Spleen (tissue), 11 donors: ENCODE results near the gene ADIPOR2. TPM values are rescaled to one million over a fixed set of nuclear protein-coding genes. Genes with fewer than 3 reads are reported as not detected.

Source experiments
- DNase-seq: peaks from one replicate; pipeline ENCODE4 v3.0.0-alpha.2; 2020
- H3K27ac ChIP-seq, 8 donors: fragments of 200-600 bp; sonication (generic) in 7 of 8; 1 replicate in 4 of 8; 2 replicates in 4 of 8; pipeline versions ENCODE4 v1.5.0 to v1.8.0; 2016 to 2021; ENCODE audit warnings: inconsistent platforms in 4 of 8, mild to moderate bottlenecking in 4 of 8, moderate library complexity in 1 of 8
- H3K27me3 ChIP-seq, 7 donors: fragments of 200-600 bp; sonication (generic) in 6 of 7; replicated peaks in 1 of 7; 1 replicate in 4 of 7; 2 replicates in 3 of 7; pipeline versions ENCODE4 v1.5.0 to v1.8.0; 2016 to 2021; ENCODE audit warnings: inconsistent platforms in 3 of 7, mild to moderate bottlenecking in 1 of 7
- H3K36me3 ChIP-seq, 6 donors: fragments of 200-600 bp; sonication (generic) in 5 of 6; 1 replicate in 4 of 6; 2 replicates in 2 of 6; pipeline versions ENCODE4 v1.5.0 to v1.8.0; 2016 to 2021; ENCODE audit warnings: inconsistent platforms in 2 of 6
- H3K4me1 ChIP-seq, 6 donors: fragments of 200-600 bp; sonication (generic) in 5 of 6; 1 replicate in 3 of 6; 2 replicates in 3 of 6; pipeline versions ENCODE4 v1.5.0 to v1.8.0; 2016 to 2021; ENCODE audit warnings: inconsistent platforms in 3 of 6
- H3K4me3 ChIP-seq, 8 donors: fragments of 200-600 bp; sonication (generic) in 7 of 8; 1 replicate in 4 of 8; 2 replicates in 4 of 8; pipeline versions ENCODE4 v1.5.0 to v1.8.0; 2016 to 2021; ENCODE audit warnings: inconsistent platforms in 4 of 8, mild to moderate bottlenecking in 4 of 8, moderate library complexity in 2 of 8
- H3K9me3 ChIP-seq, 8 donors: fragments of 200-600 bp; sonication (generic) in 7 of 8; 1 replicate in 4 of 8; 2 replicates in 4 of 8; pipeline versions ENCODE4 v1.5.0 to v1.8.0; 2016 to 2021; ENCODE audit warnings: inconsistent platforms in 4 of 8
- CTCF ChIP-seq, 11 experiments: fragments of 200-600 bp in 7 of 11; fragments of 450-650 bp in 4 of 11; sonication (generic) in 4 of 11; IDR thresholded peaks in 8 of 11; conservative IDR thresholded peaks in 3 of 11; 1 replicate in 7 of 11; 2 replicates in 4 of 11; pipeline versions ENCODE4 v1.4.0 to v1.8.0; 2016 to 2021; ENCODE audit warnings: antibody characterized with exemption in 11 of 11, inconsistent platforms in 4 of 11, mild to moderate bottlenecking in 1 of 11
- POLR2A ChIP-seq, 3 donors: fragments of 450-650 bp; IDR thresholded peaks; one replicate each; pipeline ENCODE4 v1.5.1; 2017; ENCODE audit warnings: antibody characterized with exemption in 3 of 3, mild to moderate bottlenecking in 1 of 3
- POLR2AphosphoS5 ChIP-seq, 3 donors: sonication (generic); formaldehyde crosslinking; IDR thresholded peaks; one replicate each; pipeline ENCODE4 v1.5.1; 2017; ENCODE audit warnings: antibody characterized with exemption in 3 of 3
- WGBS, 5 donors: extraction: QIAGEN DNeasy Blood & Tissue Kit in 3 of 5; methylation state at CpG; one replicate each; pipeline versions ENCODE4 v1.1.5 to v1.1.7; 2013 to 2018; 5-methylcytosine and 5-hydroxymethylcytosine counted together
- intact Hi-C: fragments of 100-400 bp; cut with DNase I; formaldehyde crosslinking; loops from one replicate; pipeline ENCODE4 v1.15.0; 2023; ENCODE audit warnings: low total_unique reads
- polyA plus RNA-seq, 3 donors: library from polyadenylated mRNA; stranded (reverse); fragments of 200-250 nt; gene quantifications; one replicate each; pipeline ENCODE4 v1.2.1, GENCODE V29; 2013
- total RNA-seq, 7 donors: library from RNA; depleted of rRNA in 3 of 7; stranded (reverse); fragments of >200 nt in 3 of 7; fragmentation: NEBNext Ultra II Directional in 4 of 7; extraction: Animal tissue kit (Norgen Biotek cat#: 25700) in 4 of 7; gene quantifications; one replicate each; pipeline versions ENCODE4 v1.1.0 to v1.2.1, GENCODE V29; 2016 to 2021
- donor health status: healthy with polysubstance abuse.
- donor health status: DM: no; HTN: no; CAD: no; lungs with moderate emphysema.
- donor health status: DM: no; HTN: no; CAD: no.
- donor health status: Bipolar disorder and iron deficiency.
- donor health status: healthy.
- donor health status: DM: no; HTN: no; CAD: no.
- donor health status: DM: yes; HTN: yes; CAD: no.

The ADIPOR2 gene
- total and polyA plus RNA-seq, 10 donors = 12.9 to 43.7 (median 38.8) TPM

- H3K4me3 ChIP-seq = no peak overlapping the region
- no peaks in the 10 kb centered on the region for H3K36me3 ChIP-seq
- peaks cover 2 to 60% (median 27%) of the 10 kb centered on the region in 6 donors for H3K4me1 ChIP-seq
- intact Hi-C loops = no loop called here
- no peak overlapping the region for H3K27ac ChIP-seq
- DNase-seq = peak; percentile 76
- 86 to 90% (median 88%) methylated on average over 15 of the region's 15 CpGs for WGBS, 5 donors
- TF ChIP-seq POLR2AphosphoS5 (IDR thresholded peaks at IDR 0.05) (no peak), CTCF (IDR thresholded peaks at IDR 0.05 in 8 of 11, conservative IDR thresholded peaks at IDR 0.05 in 3 of 11) (no peak), POLR2A (IDR thresholded peaks at IDR 0.05) (no peak)
- no peaks in the 10 kb centered on the region for H3K27me3 ChIP-seq
- H3K9me3 ChIP-seq = no peaks in the 10 kb centered on the region
Measured at GRCh38 chr12:1807087-1807860, 116.4 kb downstream of the ADIPOR2 start.

- Histone ChIP-seq H3K9me3 (no peaks in the 10 kb centered on the region), H3K27ac (no peak overlapping the region), H3K4me1 (peaks cover 6 to 70% (median 33%) of the 10 kb centered on the region in 6 donors), H3K36me3 (no peaks in the 10 kb centered on the region), H3K27me3 (no peaks in the 10 kb centered on the region), H3K4me3 (no peak overlapping the region)
- WGBS, 5 donors = 84 to 93% (median 90%) methylated on average over 19 of the region's 19 CpGs
- peak; percentile 67 for DNase-seq
- TF ChIP-seq POLR2AphosphoS5 (IDR thresholded peaks at IDR 0.05) = no peak
- no peak for TF ChIP-seq CTCF (IDR thresholded peaks at IDR 0.05 in 8 of 11, conservative IDR thresholded peaks at IDR 0.05 in 3 of 11)
- TF ChIP-seq POLR2A (IDR thresholded peaks at IDR 0.05) = no peak
- intact Hi-C loops = no loop called here
Measured at GRCh38 chr12:1808036-1808797, 117.3 kb downstream of the ADIPOR2 start.

GRCh38 chr12:1808798-1809480 lies 118.1 kb downstream of the ADIPOR2 start:
- no peak overlapping the region for H3K4me3 ChIP-seq
- intact Hi-C loops = no loop called here
- TF ChIP-seq POLR2A (IDR thresholded peaks at IDR 0.05) (no peak), POLR2AphosphoS5 (IDR thresholded peaks at IDR 0.05) (no peak), CTCF (IDR thresholded peaks at IDR 0.05 in 8 of 11, conservative IDR thresholded peaks at IDR 0.05 in 3 of 11) (no peak)
- H3K27me3 ChIP-seq = no peaks in the 10 kb centered on the region
- no peaks in the 10 kb centered on the region for H3K9me3 ChIP-seq
- H3K4me1 ChIP-seq = peaks cover 6 to 77% (median 39%) of the 10 kb centered on the region in 6 donors
- 77 to 84% (median 82%) methylated on average over 22 of the region's 22 CpGs for WGBS, 5 donors
- DNase-seq = peak; percentile 69
- H3K36me3 ChIP-seq = no peaks in the 10 kb centered on the region
- peak overlapping the region in 2 of 8 donors; percentile 28 to 92 for H3K27ac ChIP-seq
